Measurements from ENCODE around the gene C1orf105. TPM values are rescaled to one million over a fixed set of nuclear protein-coding genes. Genes with fewer than 3 reads are reported as not detected.

The C1orf105 gene
- total RNA-seq, 1 donor from 2014 or later: not detected

DNA sequence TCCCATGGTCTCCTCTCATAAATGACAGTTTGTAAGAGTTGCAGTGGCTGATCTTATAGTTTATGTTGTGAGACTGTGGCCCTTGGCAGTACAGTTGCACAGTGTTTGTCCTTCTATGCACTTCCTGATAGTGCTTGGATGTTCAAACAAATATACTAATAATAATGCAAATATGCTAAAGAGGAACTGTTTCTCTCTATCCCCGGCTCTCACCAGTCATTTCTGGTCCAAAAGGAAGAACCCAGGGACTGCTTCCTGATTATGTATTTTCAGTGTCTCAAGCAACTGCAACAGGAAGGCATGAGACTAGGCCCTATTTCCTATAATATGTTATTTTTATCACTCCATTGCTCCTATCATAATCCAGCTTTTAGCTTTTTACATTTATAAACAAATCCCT, 95.4 kb downstream of the C1orf105 start:
- no peak for FAIRE-seq
- no peak for DNase-seq (ENCODE audit: low spot score in 2 of 2)

DNA sequence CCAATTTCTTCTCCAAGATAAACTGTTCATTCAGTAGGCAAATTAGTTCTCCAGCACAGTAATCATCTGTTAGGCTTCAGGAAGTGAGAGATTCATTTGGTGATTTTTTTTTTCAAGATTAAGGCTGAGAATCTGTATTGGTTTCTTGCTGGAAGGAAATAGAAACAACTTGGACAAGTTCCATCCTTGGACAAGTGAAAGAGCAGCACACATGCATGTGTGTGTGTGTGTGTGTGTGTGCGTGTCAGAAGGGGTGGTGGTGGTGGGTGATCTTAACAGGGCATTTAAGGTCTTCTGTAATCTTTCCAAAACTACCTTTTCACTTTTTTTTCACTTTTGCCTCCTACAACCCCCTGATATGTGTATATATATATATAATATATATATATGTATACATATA, 96.6 kb downstream of the C1orf105 start:
- FAIRE-seq (no peak), DNase-seq (ENCODE audit: low spot score in 2 of 2) (no peak)

- DNase-seq (ENCODE audit: low spot score in 2 of 2) (no peak), FAIRE-seq (no peak)
Measured at GRCh38 chr1:172517545-172517944, 97.1 kb downstream of the C1orf105 start.

Other genes starting within 250 kb of the C1orf105 start
- gene PIGC, start 23.4 kb downstream of the C1orf105 start, total RNA-seq: 28.1 TPM
- 77.0 TPM for gene SUCO, start 112.5 kb downstream of the C1orf105 start, total RNA-seq
- gene FASLG, start 238.4 kb downstream of the C1orf105 start, total RNA-seq: not detected

All from frontal cortex (tissue), 4 donors.